ENCODE results near the gene DDX17. TPM values are rescaled to one million over a fixed set of nuclear protein-coding genes. Genes with fewer than 3 reads are reported as not detected.

DDX17 gene
- total RNA-seq, 3 donors from 2014 or later (not counting 1 experiment from before 2014, with no cell fraction given), result 571 to 752 (median 578) TPM

GRCh38 chr22:38503021-38503420 is 3.1 kb downstream of the DDX17 start:
- no peak for ATAC-seq
- peaks cover 43% of the 10 kb centered on the region for H3K36me3 ChIP-seq (ENCODE audit: control insufficient read depth, insufficient read depth, low read length)
- TF ChIP-seq, protein P1, sequence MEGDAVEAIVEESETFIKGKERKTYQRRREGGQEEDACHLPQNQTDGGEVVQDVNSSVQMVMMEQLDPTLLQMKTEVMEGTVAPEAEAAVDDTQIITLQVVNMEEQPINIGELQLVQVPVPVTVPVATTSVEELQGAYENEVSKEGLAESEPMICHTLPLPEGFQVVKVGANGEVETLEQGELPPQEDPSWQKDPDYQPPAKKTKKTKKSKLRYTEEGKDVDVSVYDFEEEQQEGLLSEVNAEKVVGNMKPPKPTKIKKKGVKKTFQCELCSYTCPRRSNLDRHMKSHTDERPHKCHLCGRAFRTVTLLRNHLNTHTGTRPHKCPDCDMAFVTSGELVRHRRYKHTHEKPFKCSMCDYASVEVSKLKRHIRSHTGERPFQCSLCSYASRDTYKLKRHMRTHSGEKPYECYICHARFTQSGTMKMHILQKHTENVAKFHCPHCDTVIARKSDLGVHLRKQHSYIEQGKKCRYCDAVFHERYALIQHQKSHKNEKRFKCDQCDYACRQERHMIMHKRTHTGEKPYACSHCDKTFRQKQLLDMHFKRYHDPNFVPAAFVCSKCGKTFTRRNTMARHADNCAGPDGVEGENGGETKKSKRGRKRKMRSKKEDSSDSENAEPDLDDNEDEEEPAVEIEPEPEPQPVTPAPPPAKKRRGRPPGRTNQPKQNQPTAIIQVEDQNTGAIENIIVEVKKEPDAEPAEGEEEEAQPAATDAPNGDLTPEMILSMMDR (IDR thresholded peaks at IDR 0.05), result no peak
- peak overlapping the region; percentile 93 for H3K4me3 Mint-ChIP-seq
- H3K4me3 ChIP-seq (ENCODE audit: low read length), result no peak overlapping the region
- H3K27me3 Mint-ChIP-seq (ENCODE audit: low read depth in 2 of 2), result no peaks in the 10 kb centered on the region
- peaks cover 21% of the 10 kb centered on the region for H3K36me3 Mint-ChIP-seq
- DNase-seq, result no peak
- WGBS (ENCODE audit: insufficient coverage), result 6% methylated on average over 2 of the region's 4 CpGs
- peaks cover 26% of the 10 kb centered on the region for H3K4me1 ChIP-seq (ENCODE audit: control insufficient read depth, insufficient read depth, low read length)
- H3K27ac ChIP-seq (ENCODE audit: low read length), result no peak overlapping the region
- H3K27me3 ChIP-seq (ENCODE audit: control insufficient read depth, insufficient read depth, low read length), result no peaks in the 10 kb centered on the region
- peaks cover 61 to 74% of the 10 kb centered on the region in 2 donors for H3K4me1 Mint-ChIP-seq
- no peaks in the 10 kb centered on the region for H3K9me3 Mint-ChIP-seq
- intact Hi-C loops (cut with micrococcal nuclease), result loop anchor here (10.0 kb wide), 1 partner anchor 252 kb away; the partner anchor contains the start of gene SUN2
- peak overlapping the region; percentile 100 for H3K27ac Mint-ChIP-seq
- no peaks in the 10 kb centered on the region for H3K9me3 ChIP-seq (ENCODE audit: control insufficient read depth, insufficient read depth, low read length)

GRCh38 chr22:38501797-38502672 is 4.1 kb downstream of the DDX17 start:
- peaks cover 61 to 68% of the 10 kb centered on the region in 2 donors for H3K4me1 Mint-ChIP-seq
- peaks cover 21% of the 10 kb centered on the region for H3K36me3 Mint-ChIP-seq
- DNase-seq (no peak), ATAC-seq (no peak)
- WGBS (ENCODE audit: insufficient coverage), result 92% methylated on average over 9 of the region's 10 CpGs
- peak overlapping the region; percentile 93 for H3K4me3 Mint-ChIP-seq
- no peaks in the 10 kb centered on the region for H3K27me3 Mint-ChIP-seq (ENCODE audit: low read depth in 2 of 2)
- TF ChIP-seq, protein P1 (IDR thresholded peaks at IDR 0.05), result no peak
- Histone ChIP-seq H3K4me1 (ENCODE audit: control insufficient read depth, insufficient read depth, low read length) (peaks cover 21% of the 10 kb centered on the region), H3K9me3 (ENCODE audit: control insufficient read depth, insufficient read depth, low read length) (no peaks in the 10 kb centered on the region), H3K27ac (ENCODE audit: low read length) (no peak overlapping the region), H3K4me3 (ENCODE audit: low read length) (no peak overlapping the region), H3K27me3 (ENCODE audit: control insufficient read depth, insufficient read depth, low read length) (no peaks in the 10 kb centered on the region), H3K36me3 (ENCODE audit: control insufficient read depth, insufficient read depth, low read length) (peaks cover 53% of the 10 kb centered on the region)
- intact Hi-C loops (cut with micrococcal nuclease), result loop anchor here (10.0 kb wide), 1 partner anchor 253 kb away; the partner anchor contains the start of gene SUN2
- H3K27ac Mint-ChIP-seq, result peak overlapping the region; percentile 100
- H3K9me3 Mint-ChIP-seq, result no peaks in the 10 kb centered on the region

GRCh38 chr22:38497869-38498268 is 8.2 kb downstream of the DDX17 start:
- Mint-ChIP-seq H3K9me3 (no peaks in the 10 kb centered on the region), H3K4me3 (no peak overlapping the region), H3K27me3 (ENCODE audit: low read depth in 2 of 2) (no peaks in the 10 kb centered on the region), H3K4me1 (peaks cover 41 to 43% of the 10 kb centered on the region in 2 donors), H3K36me3 (peaks cover 30% of the 10 kb centered on the region), H3K27ac (no peak overlapping the region)
- ATAC-seq (no peak), DNase-seq (no peak)
- Histone ChIP-seq H3K27ac (ENCODE audit: low read length) (no peak overlapping the region), H3K9me3 (ENCODE audit: control insufficient read depth, insufficient read depth, low read length) (no peaks in the 10 kb centered on the region), H3K27me3 (ENCODE audit: control insufficient read depth, insufficient read depth, low read length) (no peaks in the 10 kb centered on the region), H3K4me3 (ENCODE audit: low read length) (no peak overlapping the region), H3K4me1 (ENCODE audit: control insufficient read depth, insufficient read depth, low read length) (peaks cover 20% of the 10 kb centered on the region), H3K36me3 (ENCODE audit: control insufficient read depth, insufficient read depth, low read length) (peaks cover 87% of the 10 kb centered on the region)
- 67% methylated on average over 1 of the region's 3 CpGs for WGBS (ENCODE audit: insufficient coverage)
- intact Hi-C loops (cut with micrococcal nuclease), result no loop called here
- TF ChIP-seq, protein P1 (IDR thresholded peaks at IDR 0.05), result no peak
